Stromal cell of bone marrow (primary cell): ENCODE data around the gene KLHL40.

Experiments used
- DNase-seq: peaks from one replicate; pipeline ENCODE4 v3.0.0-alpha.2; 2012; ENCODE audit warnings: low read depth

KLHL40 gene

GRCh38 chr3:42690766-42691680 lies 5.7 kb downstream of the KLHL40 start:
- DNase-seq: no peak

- DNase-seq: no peak
These were observed 6.7 kb downstream of the KLHL40 start for GRCh38 chr3:42691816-42692666.

GRCh38 chr3:42692667-42693529 lies 7.6 kb downstream of the KLHL40 start:
- DNase-seq: no peak

GRCh38 chr3:42693530-42693930 lies 8.2 kb downstream of the KLHL40 start:
- DNase-seq: no peak

GRCh38 chr3:42694366-42694765 lies 9.0 kb downstream of the KLHL40 start:
- no peak for DNase-seq

GRCh38 chr3:42696356-42697288 lies 11.3 kb downstream of the KLHL40 start:
- DNase-seq: no peak

- no peak for DNase-seq
These were observed 12.1 kb downstream of the KLHL40 start for GRCh38 chr3:42697289-42698051.

GRCh38 chr3:42698216-42698910 lies 13.0 kb downstream of the KLHL40 start:
- no peak for DNase-seq

- no peak for DNase-seq
These were observed 13.5 kb downstream of the KLHL40 start for GRCh38 chr3:42698911-42699230.

- no peak for DNase-seq
These were observed 14.2 kb downstream of the KLHL40 start for GRCh38 chr3:42699511-42699971.

- no peak for DNase-seq
These were observed 15.3 kb downstream of the KLHL40 start for GRCh38 chr3:42700366-42701288.

- no peak for DNase-seq
These were observed 16.2 kb downstream of the KLHL40 start for GRCh38 chr3:42701371-42702065.

GRCh38 chr3:42702066-42702951 lies 17.0 kb downstream of the KLHL40 start, which contains the start of gene HHATL:
HHATL (minus strand) TSS chr3:42702798; CDS start chr3:42700826, 1,972 bp downstream.
- no peak for DNase-seq

- no peak for DNase-seq
These were observed 17.8 kb downstream of the KLHL40 start for GRCh38 chr3:42702982-42703694.

GRCh38 chr3:42703695-42704025 lies 18.3 kb downstream of the KLHL40 start:
- no peak for DNase-seq
